Measurements from ENCODE around the gene CCT6A.
"Not testable (repeated sequence)": the region's sequence is repeated elsewhere in the genome, so short reads cannot be mapped to it uniquely, and the experiment has no call there.

CCT6A gene

GRCh38 chr7:56051339-56052191, at the start of gene CCT6A, which contains the start of gene PSPH:
Gene CCT6A, plus strand, starts transcription at chr7:56051765. Its CDS starts 84 bp downstream, at chr7:56051849.
Gene PSPH, minus strand, starts transcription at chr7:56051444. Its CDS starts 30,232 bp downstream, at chr7:56021212.
- DNase-seq, result peak; percentile 89 to 92

- DNase-seq, result no peak
These were observed 47.8 kb upstream of the CCT6A start for GRCh38 chr7:56003749-56004148.

- no peak for DNase-seq
These were observed 44.4 kb upstream of the CCT6A start for GRCh38 chr7:56007167-56007652.

GRCh38 chr7:56007891-56008290, 43.7 kb upstream of the CCT6A start:
- DNase-seq, result no peak

GRCh38 chr7:56009695-56010094, 41.9 kb upstream of the CCT6A start:
- DNase-seq, result no peak

- DNase-seq, result not testable (repeated sequence)
These were observed 34.5 kb upstream of the CCT6A start for GRCh38 chr7:56017015-56017414.

- DNase-seq, result no peak
These were observed 32.1 kb upstream of the CCT6A start for GRCh38 chr7:56019501-56019900.

- DNase-seq, result no peak
These were observed 28.1 kb upstream of the CCT6A start for GRCh38 chr7:56023500-56023899.

GRCh38 chr7:56026538-56026937, 25.0 kb upstream of the CCT6A start:
- no peak for DNase-seq

GRCh38 chr7:56028942-56029630, 22.5 kb upstream of the CCT6A start:
- no peak for DNase-seq

GRCh38 chr7:56030340-56030739, 21.2 kb upstream of the CCT6A start:
- DNase-seq, result no peak

GRCh38 chr7:56031556-56031955, 20.0 kb upstream of the CCT6A start:
- DNase-seq, result not testable (repeated sequence)

GRCh38 chr7:56032578-56032977, 19.0 kb upstream of the CCT6A start:
- not testable (repeated sequence) for DNase-seq

GRCh38 chr7:56033671-56034432, 17.7 kb upstream of the CCT6A start:
- DNase-seq, result peak; percentile 59 to 67

GRCh38 chr7:56040730-56041129, 10.8 kb upstream of the CCT6A start:
- no peak for DNase-seq

- DNase-seq, result not testable (repeated sequence)
These were observed 5.8 kb upstream of the CCT6A start for GRCh38 chr7:56045758-56046157.

GRCh38 chr7:56046721-56047445, 4.7 kb upstream of the CCT6A start:
- no peak for DNase-seq

GRCh38 chr7:56047446-56048116, 4.0 kb upstream of the CCT6A start:
- not testable (repeated sequence) for DNase-seq

- no peak for DNase-seq
These were observed 3.3 kb upstream of the CCT6A start for GRCh38 chr7:56048245-56048644.

GRCh38 chr7:56048763-56049162, 2.8 kb upstream of the CCT6A start:
- not testable (repeated sequence) for DNase-seq

GRCh38 chr7:56051053-56051338, 569 bp upstream of the CCT6A start:
- no peak for DNase-seq

- no peak for DNase-seq
These were observed 1.8 kb downstream of the CCT6A start for GRCh38 chr7:56053379-56053778.
